ENCODE results near the gene COL5A1.

The COL5A1 gene

GRCh38 chr9:134825025-134825424 lies 183.4 kb downstream of the COL5A1 start:
- no peak for DNase-seq

GRCh38 chr9:134826336-134827285 lies 185.0 kb downstream of the COL5A1 start:
- no peak for DNase-seq

- no peak for DNase-seq
Measured at GRCh38 chr9:134827559-134827958, 186.0 kb downstream of the COL5A1 start.

GRCh38 chr9:134827993-134828392 lies 186.4 kb downstream of the COL5A1 start:
- no peak for DNase-seq

- no peak for DNase-seq
Measured at GRCh38 chr9:134828892-134829291, 187.3 kb downstream of the COL5A1 start.

- no peak for DNase-seq
Measured at GRCh38 chr9:134829356-134829937, 187.8 kb downstream of the COL5A1 start.

- no peak for DNase-seq
Measured at GRCh38 chr9:134830126-134830525, 188.5 kb downstream of the COL5A1 start.

- no peak for DNase-seq
Measured at GRCh38 chr9:134830926-134831720, 189.5 kb downstream of the COL5A1 start.

GRCh38 chr9:134832471-134832870 lies 190.9 kb downstream of the COL5A1 start:
- DNase-seq = no peak

- DNase-seq = no peak
Measured at GRCh38 chr9:134833294-134833880, 191.8 kb downstream of the COL5A1 start.

- no peak for DNase-seq
Measured at GRCh38 chr9:134834217-134834956, 192.8 kb downstream of the COL5A1 start.

GRCh38 chr9:134834957-134835419 lies 193.4 kb downstream of the COL5A1 start:
- no peak for DNase-seq

- no peak for DNase-seq
Measured at GRCh38 chr9:134835448-134835847, 193.8 kb downstream of the COL5A1 start.

- no peak for DNase-seq
Measured at GRCh38 chr9:134835987-134836386, 194.4 kb downstream of the COL5A1 start.

- DNase-seq = no peak
Measured at GRCh38 chr9:134836406-134836970, 194.9 kb downstream of the COL5A1 start.

- DNase-seq = no peak
Measured at GRCh38 chr9:134837529-134837928, 195.9 kb downstream of the COL5A1 start.

GRCh38 chr9:134838651-134839454 lies 197.2 kb downstream of the COL5A1 start:
- DNase-seq = no peak

GRCh38 chr9:134839455-134840125 lies 198.0 kb downstream of the COL5A1 start:
- no peak for DNase-seq

GRCh38 chr9:134840511-134840910 lies 198.9 kb downstream of the COL5A1 start:
- DNase-seq = no peak

GRCh38 chr9:134841180-134841904 lies 199.7 kb downstream of the COL5A1 start:
- no peak for DNase-seq

Data from MV-4-11 (cell line).